ENCODE measurements around the gene RELN. TPM values are rescaled to one million over a fixed set of nuclear protein-coding genes. Genes with fewer than 3 reads are reported as not detected.

The RELN gene
- total and polyA plus RNA-seq, 10 of the 15 experiments (the other 5 are each of a cell fraction or from before 2014, with no cell fraction given) = 0.11 to 0.21 TPM; not detected in 8

DNA sequence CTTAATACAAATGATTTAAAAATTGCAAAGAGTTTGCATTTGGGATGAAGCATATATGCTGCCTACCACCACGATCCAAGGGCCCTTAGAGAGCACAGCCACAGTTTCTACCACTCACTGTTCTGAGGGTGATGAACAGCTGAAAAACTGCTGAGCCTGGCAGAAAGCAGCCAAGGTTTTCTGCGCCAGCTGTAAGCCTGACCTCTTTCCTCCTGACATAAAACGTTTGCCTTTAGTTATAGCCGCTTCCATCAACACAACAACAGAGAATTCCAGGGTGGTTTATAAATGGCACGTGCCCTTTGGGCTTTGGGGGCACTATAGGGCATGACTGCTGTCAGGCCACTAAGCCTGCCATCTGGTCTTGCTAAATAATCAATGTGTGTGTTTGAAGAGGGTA lies 222.8 kb downstream of the RELN start:
- H3K4me2 ChIP-seq (ENCODE audit: control insufficient read depth, insufficient read depth) = no peak overlapping the region
- ChIA-PET RAD21 (ENCODE audit: unreplicated experiment) (no interaction called here), CTCF (interaction anchor here (1.5 kb wide), 1 partner anchor 15 kb away, joined by 5 read pairs; no protein-coding TSS in a partner anchor), POLR2A (no interaction called here), SMC1A (ENCODE audit: uncharacterized antibody, unreplicated experiment) (no interaction called here)
- H3K9me3 ChIP-seq (replicated peaks; ENCODE audit: control insufficient read depth, insufficient read depth, low read length) = no peaks in the 10 kb centered on the region
- BruUV-seq (replicated peaks) = no TSS peak
- WGBS (ENCODE audit: insufficient coverage, insufficient replicate concordance, low lambda C conversion rate, missing lambda C conversion rate) = 0% methylated on average over 5 of the region's 5 CpGs
- no peak overlapping the region for H3K27ac ChIP-seq (ENCODE audit: control insufficient read depth, insufficient read depth)
- TF ChIP-seq RBBP5 (conservative IDR thresholded peaks at IDR 0.05) (no peak), SMAD5 (IDR thresholded peaks at IDR 0.05; ENCODE audit: low read depth) (no peak), RCOR1 (conservative IDR thresholded peaks at IDR 0.05; ENCODE audit: low read depth, low read length) (no peak), ETV6 (conservative IDR thresholded peaks at IDR 0.05 in 1 of 2, IDR thresholded peaks at IDR 0.05 in 1 of 2; ENCODE audit: borderline replicate concordance in 1 of 2, low read depth in 1 of 2) (no peak), IRF4 (IDR thresholded peaks at IDR 0.05; ENCODE audit: low read depth, low read length) (no peak), MAX (IDR thresholded peaks at IDR 0.05; ENCODE audit: low read depth, low read length) (no peak), SREBF2 (IDR thresholded peaks at IDR 0.05; ENCODE audit: low read length) (no peak), MYB (IDR thresholded peaks at IDR 0.05; ENCODE audit: borderline replicate concordance, low read depth, low read length) (no peak), CREM (IDR thresholded peaks at IDR 0.05; ENCODE audit: low read depth) (no peak), MEF2A (IDR thresholded peaks at IDR 0.05; ENCODE audit: insufficient read depth, low read depth, low read length) (no peak), ZNF384 (IDR thresholded peaks at IDR 0.05; ENCODE audit: borderline replicate concordance, low read depth, low read length) (no peak), ASH2L (IDR thresholded peaks at IDR 0.05; ENCODE audit: borderline replicate concordance, low read depth) (no peak), CHD4 (IDR thresholded peaks at IDR 0.05) (no peak), CHD1 (IDR thresholded peaks at IDR 0.05; ENCODE audit: low read depth, low read length) (no peak), GABPA (IDR thresholded peaks at IDR 0.05; ENCODE audit: low read depth) (no peak), IRF5 (IDR thresholded peaks at IDR 0.05; ENCODE audit: borderline replicate concordance) (no peak), NBN (IDR thresholded peaks at IDR 0.05) (no peak)
- TF ChIP-seq, protein P1, sequence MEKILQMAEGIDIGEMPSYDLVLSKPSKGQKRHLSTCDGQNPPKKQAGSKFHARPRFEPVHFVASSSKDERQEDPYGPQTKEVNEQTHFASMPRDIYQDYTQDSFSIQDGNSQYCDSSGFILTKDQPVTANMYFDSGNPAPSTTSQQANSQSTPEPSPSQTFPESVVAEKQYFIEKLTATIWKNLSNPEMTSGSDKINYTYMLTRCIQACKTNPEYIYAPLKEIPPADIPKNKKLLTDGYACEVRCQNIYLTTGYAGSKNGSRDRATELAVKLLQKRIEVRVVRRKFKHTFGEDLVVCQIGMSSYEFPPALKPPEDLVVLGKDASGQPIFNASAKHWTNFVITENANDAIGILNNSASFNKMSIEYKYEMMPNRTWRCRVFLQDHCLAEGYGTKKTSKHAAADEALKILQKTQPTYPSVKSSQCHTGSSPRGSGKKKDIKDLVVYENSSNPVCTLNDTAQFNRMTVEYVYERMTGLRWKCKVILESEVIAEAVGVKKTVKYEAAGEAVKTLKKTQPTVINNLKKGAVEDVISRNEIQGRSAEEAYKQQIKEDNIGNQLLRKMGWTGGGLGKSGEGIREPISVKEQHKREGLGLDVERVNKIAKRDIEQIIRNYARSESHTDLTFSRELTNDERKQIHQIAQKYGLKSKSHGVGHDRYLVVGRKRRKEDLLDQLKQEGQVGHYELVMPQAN (conservative IDR thresholded peaks at IDR 0.05) = no peak
- no peak overlapping the region for H3K4me3 ChIP-seq
- no peaks in the 10 kb centered on the region for H3K36me3 ChIP-seq (ENCODE audit: control insufficient read depth in 2 of 2, insufficient read depth in 2 of 2, low read length in 1 of 2)
- no peak overlapping the region for H2AFZ ChIP-seq (ENCODE audit: control insufficient read depth, low read depth, low read length)
- ATAC-seq (no peak), FAIRE-seq (no peak), DNase-seq (ENCODE audit: low read depth, low spot score) (no peak)
- H4K20me1 ChIP-seq (ENCODE audit: control insufficient read depth, insufficient read depth) = no peaks in the 10 kb centered on the region
- H3K4me1 ChIP-seq (ENCODE audit: control insufficient read depth, insufficient read depth, low read length) = no peaks in the 10 kb centered on the region
- no peaks in the 10 kb centered on the region for H3K79me2 ChIP-seq (ENCODE audit: control insufficient read depth, insufficient read depth, low read length)
- H3K9ac ChIP-seq (ENCODE audit: control insufficient read depth, insufficient read depth, low read length) = no peak overlapping the region
- H3K27me3 ChIP-seq (replicated peaks in 1 of 2; ENCODE audit: control insufficient read depth in 2 of 2, insufficient read depth in 2 of 2, low read length in 1 of 2) = no peaks in the 10 kb centered on the region
- intact Hi-C loops (cut with micrococcal nuclease; ENCODE audit: unreplicated experiment) = no loop called here
- in situ Hi-C loops (cut with MboI) = no loop called here

All from GM12878 (cell line).